Endothelial cell of umbilical vein (primary cell): ENCODE results near the gene SFMBT2.

Experiments used
- EZH2 ChIP-seq: IDR thresholded peaks from 2 replicates; pipeline ENCODE4 v1.6.1; 2012; ENCODE audit warnings: borderline replicate concordance, low read depth, mild to moderate bottlenecking, moderate library complexity, low read length, inconsistent platforms; ENCODE audit not compliant: severe bottlenecking
- FOS ChIP-seq: IDR thresholded peaks from 2 replicates; pipeline ENCODE4 v1.6.1; 2011; ENCODE audit warnings: mild to moderate bottlenecking, low read length, moderate library complexity, borderline replicate concordance; ENCODE audit not compliant: insufficient read depth
- GATA2 ChIP-seq: IDR thresholded peaks from 2 replicates; pipeline ENCODE4 v1.7.0; 2011; ENCODE audit warnings: low read depth, mild to moderate bottlenecking, moderate library complexity, mixed read lengths, low read length; ENCODE audit not compliant: insufficient read length, insufficient read depth
- JUN ChIP-seq: IDR thresholded peaks from 2 replicates; pipeline ENCODE4 v1.6.1; 2011; ENCODE audit warnings: borderline replicate concordance, low read depth; ENCODE audit not compliant: insufficient read length, insufficient read depth
- POLR2A ChIP-seq: IDR thresholded peaks from 2 replicates; pipeline ENCODE4 v1.6.1; 2012; ENCODE audit warnings: low read depth, mild to moderate bottlenecking, control low read depth, low read length
- POLR2AphosphoS5 ChIP-seq: IDR thresholded peaks from 2 replicates; pipeline ENCODE4 v1.6.1; 2012; ENCODE audit warnings: low read depth, mild to moderate bottlenecking, control low read depth, low read length, moderate library complexity; ENCODE audit not compliant: insufficient read depth
- TF ChIP-seq, protein P1 (sequence below), 2 donors: IDR thresholded peaks; 1 replicate in 1 of 2; 2 replicates in 1 of 2; pipeline ENCODE4 v1.5.1; 2011; ENCODE audit warnings: low read length in 2 of 2, mild to moderate bottlenecking in 2 of 2, moderate library complexity in 2 of 2, control low read depth in 1 of 2, inconsistent platforms in 1 of 2, low read depth in 1 of 2; ENCODE audit not compliant: insufficient read depth in 1 of 2; ENCODE audit errors: extremely low read depth in 1 of 2
- TF ChIP-seq, protein P2 (sequence below): IDR thresholded peaks from 2 replicates; pipeline ENCODE4 v1.6.1; 2011; ENCODE audit not compliant: insufficient read depth, insufficient read length

DNA sequence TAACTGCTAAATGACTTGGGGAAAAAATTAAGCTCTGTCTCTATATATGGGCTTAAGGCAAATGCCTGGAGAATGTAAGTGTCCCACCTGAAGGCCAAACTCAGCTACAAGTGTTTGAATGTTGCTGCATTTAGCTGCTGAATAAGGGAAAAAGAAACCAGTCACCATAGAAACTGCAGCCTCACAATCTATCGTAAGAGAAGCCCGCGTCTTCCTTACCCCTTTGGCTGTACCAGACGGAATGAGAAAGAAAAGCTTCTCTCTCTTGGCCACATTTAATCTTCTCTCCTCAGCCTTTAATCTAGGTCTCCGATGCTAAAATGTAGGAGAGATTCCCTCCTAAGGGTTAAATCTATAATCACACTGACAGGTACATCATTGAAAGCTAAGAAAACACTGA, 147.2 kb downstream of the SFMBT2 start:
- TF ChIP-seq JUN (no peak), POLR2A (no peak), EZH2 (no peak), GATA2 (no peak), POLR2AphosphoS5 (no peak), FOS (no peak)
- TF ChIP-seq, protein P1, sequence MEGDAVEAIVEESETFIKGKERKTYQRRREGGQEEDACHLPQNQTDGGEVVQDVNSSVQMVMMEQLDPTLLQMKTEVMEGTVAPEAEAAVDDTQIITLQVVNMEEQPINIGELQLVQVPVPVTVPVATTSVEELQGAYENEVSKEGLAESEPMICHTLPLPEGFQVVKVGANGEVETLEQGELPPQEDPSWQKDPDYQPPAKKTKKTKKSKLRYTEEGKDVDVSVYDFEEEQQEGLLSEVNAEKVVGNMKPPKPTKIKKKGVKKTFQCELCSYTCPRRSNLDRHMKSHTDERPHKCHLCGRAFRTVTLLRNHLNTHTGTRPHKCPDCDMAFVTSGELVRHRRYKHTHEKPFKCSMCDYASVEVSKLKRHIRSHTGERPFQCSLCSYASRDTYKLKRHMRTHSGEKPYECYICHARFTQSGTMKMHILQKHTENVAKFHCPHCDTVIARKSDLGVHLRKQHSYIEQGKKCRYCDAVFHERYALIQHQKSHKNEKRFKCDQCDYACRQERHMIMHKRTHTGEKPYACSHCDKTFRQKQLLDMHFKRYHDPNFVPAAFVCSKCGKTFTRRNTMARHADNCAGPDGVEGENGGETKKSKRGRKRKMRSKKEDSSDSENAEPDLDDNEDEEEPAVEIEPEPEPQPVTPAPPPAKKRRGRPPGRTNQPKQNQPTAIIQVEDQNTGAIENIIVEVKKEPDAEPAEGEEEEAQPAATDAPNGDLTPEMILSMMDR (IDR thresholded peaks at IDR 0.05; ENCODE audit: extremely low read depth in 1 of 2, insufficient read depth in 1 of 2, low read depth in 1 of 2, low read length in 2 of 2) = no peak
- TF ChIP-seq, protein P2, sequence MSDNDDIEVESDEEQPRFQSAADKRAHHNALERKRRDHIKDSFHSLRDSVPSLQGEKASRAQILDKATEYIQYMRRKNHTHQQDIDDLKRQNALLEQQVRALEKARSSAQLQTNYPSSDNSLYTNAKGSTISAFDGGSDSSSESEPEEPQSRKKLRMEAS = no peak
